ENCODE results near the gene PNKD.

The PNKD gene

DNA sequence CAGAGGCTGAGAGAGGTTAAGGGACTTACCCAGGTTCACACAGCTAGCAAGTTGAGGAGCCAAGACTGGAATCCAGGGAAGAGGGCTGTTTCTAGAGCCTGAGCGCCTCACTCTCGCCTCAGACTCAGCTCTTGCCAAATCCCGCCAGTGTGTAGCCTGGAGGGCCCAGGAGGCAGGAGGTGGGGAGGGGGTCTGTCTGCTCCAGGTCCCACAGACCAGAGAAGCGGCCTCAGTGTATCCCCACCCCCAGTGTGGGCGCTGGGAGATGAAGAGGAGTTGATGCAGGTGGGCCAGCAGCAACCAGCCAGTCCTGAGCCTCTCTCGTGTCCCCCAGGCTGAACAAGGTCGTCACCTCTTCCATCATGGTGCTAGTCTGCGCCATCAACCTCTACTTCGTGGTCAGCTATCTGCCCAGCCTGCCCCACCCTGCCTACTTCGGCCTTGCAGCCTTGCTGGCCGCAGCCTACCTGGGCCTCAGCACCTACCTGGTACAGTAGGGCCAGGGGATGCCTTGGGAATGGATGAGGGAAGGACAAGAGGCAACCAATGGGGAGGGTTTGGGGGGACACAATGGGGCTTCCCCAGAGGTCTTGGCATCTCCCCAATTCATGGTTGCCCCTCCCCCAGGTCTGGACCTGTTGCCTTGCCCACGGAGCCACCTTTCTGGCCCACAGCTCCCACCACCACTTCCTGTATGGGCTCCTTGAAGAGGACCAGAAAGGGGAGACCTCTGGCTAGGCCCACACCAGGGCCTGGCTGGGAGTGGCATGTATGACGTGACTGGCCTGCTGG lies 124.2 kb downstream of the PNKD start:
- TF ChIP-seq, protein P1, sequence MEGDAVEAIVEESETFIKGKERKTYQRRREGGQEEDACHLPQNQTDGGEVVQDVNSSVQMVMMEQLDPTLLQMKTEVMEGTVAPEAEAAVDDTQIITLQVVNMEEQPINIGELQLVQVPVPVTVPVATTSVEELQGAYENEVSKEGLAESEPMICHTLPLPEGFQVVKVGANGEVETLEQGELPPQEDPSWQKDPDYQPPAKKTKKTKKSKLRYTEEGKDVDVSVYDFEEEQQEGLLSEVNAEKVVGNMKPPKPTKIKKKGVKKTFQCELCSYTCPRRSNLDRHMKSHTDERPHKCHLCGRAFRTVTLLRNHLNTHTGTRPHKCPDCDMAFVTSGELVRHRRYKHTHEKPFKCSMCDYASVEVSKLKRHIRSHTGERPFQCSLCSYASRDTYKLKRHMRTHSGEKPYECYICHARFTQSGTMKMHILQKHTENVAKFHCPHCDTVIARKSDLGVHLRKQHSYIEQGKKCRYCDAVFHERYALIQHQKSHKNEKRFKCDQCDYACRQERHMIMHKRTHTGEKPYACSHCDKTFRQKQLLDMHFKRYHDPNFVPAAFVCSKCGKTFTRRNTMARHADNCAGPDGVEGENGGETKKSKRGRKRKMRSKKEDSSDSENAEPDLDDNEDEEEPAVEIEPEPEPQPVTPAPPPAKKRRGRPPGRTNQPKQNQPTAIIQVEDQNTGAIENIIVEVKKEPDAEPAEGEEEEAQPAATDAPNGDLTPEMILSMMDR (IDR thresholded peaks at IDR 0.05; ENCODE audit: low read depth, low read length) = no peak
- Histone ChIP-seq H3K27me3 (peaks cover 28% of the 10 kb centered on the region), H3K36me3 (no peaks in the 10 kb centered on the region), H3K9me3 (no peaks in the 10 kb centered on the region), H3K4me3 (ENCODE audit: low read depth, low read length) (no peak overlapping the region), H3K4me1 (peaks cover 15% of the 10 kb centered on the region)
- no peak for DNase-seq

DNA sequence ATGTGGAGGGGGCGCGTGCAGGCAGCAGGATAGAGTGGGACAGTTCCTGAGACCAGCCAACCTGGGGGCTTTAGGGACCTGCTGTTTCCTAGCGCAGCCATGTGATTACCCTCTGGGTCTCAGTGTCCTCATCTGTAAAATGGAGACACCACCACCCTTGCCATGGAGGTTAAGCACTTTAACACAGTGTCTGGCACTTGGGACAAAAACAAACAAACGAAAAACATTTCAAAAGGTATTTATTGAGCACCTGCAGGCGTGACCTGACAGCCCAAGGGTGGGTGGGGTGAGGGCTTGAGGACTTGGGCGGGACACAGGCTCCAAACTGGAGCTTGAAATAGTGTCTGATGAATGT lies 124.7 kb downstream of the PNKD start:
- H3K4me1 ChIP-seq = peaks cover 15% of the 10 kb centered on the region
- DNase-seq = no peak
- TF ChIP-seq, protein P1 (IDR thresholded peaks at IDR 0.05; ENCODE audit: low read depth, low read length) = no peak
- no peaks in the 10 kb centered on the region for H3K9me3 ChIP-seq
- H3K4me3 ChIP-seq (ENCODE audit: low read depth, low read length) = no peak overlapping the region
- H3K36me3 ChIP-seq = no peaks in the 10 kb centered on the region
- H3K27me3 ChIP-seq = peaks cover 28% of the 10 kb centered on the region

DNA sequence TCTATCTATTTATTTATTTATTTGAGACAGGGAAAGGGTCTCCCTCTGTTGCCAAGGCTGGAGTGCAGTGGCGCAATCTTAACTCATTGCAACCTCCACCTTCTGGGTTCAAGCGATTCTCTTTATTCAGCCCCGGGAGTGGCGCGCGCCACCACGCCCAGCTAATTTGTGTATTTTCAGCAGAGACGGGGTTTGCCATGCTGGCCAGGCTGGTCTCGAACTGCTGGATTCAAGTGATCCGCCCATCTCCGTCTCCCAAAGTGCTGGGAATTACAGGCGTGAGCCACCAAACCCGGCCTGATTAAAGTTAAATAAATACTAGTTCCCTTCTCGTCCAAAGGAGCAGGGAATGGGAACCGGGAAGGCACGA lies 125.1 kb downstream of the PNKD start:
- no peaks in the 10 kb centered on the region for H3K36me3 ChIP-seq
- H3K4me1 ChIP-seq = peaks cover 15% of the 10 kb centered on the region
- TF ChIP-seq, protein P1 (IDR thresholded peaks at IDR 0.05; ENCODE audit: low read depth, low read length) = no peak
- peaks cover 28% of the 10 kb centered on the region for H3K27me3 ChIP-seq
- H3K4me3 ChIP-seq (ENCODE audit: low read depth, low read length) = peak overlapping the region; percentile 92
- no peak for DNase-seq
- no peaks in the 10 kb centered on the region for H3K9me3 ChIP-seq

DNA sequence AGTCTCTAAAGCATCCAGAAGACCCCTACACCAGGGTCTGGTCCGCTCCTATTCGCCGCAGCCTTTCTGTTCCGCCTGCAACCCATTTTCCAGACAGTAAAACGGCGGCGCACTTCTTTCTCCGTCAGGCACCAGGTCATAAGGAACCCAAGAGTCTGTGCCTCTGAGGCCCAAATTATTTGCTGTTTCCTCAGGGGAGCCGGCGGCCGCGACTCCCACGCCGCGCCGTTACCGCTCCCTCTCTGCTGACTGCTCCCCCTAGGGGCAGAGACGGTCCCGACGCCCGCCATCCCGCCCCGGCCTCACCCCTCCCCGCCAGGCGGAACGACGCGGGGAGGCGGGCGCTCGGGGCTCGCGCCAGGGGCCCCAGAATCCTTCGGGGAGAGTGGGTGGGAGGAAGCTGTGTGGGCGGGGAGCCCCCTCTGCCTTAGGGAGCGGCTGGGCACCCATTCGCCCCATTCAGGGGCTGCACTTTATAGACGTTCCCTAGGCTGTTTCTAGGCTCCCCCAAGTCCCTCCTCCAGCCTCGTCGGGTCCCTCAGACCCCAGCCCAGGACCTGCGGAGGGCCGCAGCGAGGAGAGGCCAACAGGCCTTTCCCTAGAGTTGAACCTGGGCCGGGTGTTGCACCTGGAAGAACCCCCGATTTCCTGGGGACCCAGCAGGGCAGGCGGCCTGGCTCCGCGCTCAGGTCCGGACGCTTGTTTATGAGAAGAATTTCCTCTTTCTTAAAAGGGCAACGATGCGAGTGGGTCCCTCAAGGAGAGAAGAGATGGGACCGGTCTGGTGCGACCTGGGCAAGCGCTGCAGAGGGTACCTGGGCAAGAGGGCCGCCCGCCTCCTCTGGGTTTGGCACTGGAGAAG lies 125.7 kb downstream of the PNKD start:
- TF ChIP-seq, protein P1 (IDR thresholded peaks at IDR 0.05; ENCODE audit: low read depth, low read length) = peak; percentile 71
- peak; percentile 92 for DNase-seq
- H3K4me3 ChIP-seq (ENCODE audit: low read depth, low read length) = peak overlapping the region; percentile 92
- peaks cover 15% of the 10 kb centered on the region for H3K4me1 ChIP-seq
- H3K36me3 ChIP-seq = no peaks in the 10 kb centered on the region
- H3K9me3 ChIP-seq = no peaks in the 10 kb centered on the region
- peaks cover 28% of the 10 kb centered on the region for H3K27me3 ChIP-seq

All from BE2C (cell line).